Bronchial epithelial cell (primary cell): ENCODE data around the gene SH2D3A. TPM values are rescaled to one million over a fixed set of nuclear protein-coding genes. Genes with fewer than 3 reads are reported as not detected.

Experiments
- DNase-seq: peaks from one replicate; pipeline ENCODE4 v3.0.0-alpha.2; 2010; ENCODE audit warnings: low read depth
- FAIRE-seq: peaks from 2 replicates; lab custom pipeline; 2011; peaks lifted over from hg19 to GRCh38; lab: Jason Lieb, UNC
- H3K27me3 ChIP-seq: 2 replicates; pipeline ENCODE4 v1.5.1; 2011; ENCODE audit warnings: low read length; ENCODE audit not compliant: control insufficient read depth, insufficient read depth
- H3K36me3 ChIP-seq: 2 replicates; pipeline ENCODE4 v1.5.1; 2011; ENCODE audit warnings: low read length; ENCODE audit not compliant: control insufficient read depth, insufficient read depth
- H3K4me3 ChIP-seq: 2 replicates; pipeline ENCODE4 v1.5.1; 2011; ENCODE audit warnings: mild to moderate bottlenecking, low read depth, low read length, control low read depth
- CTCF ChIP-seq: IDR thresholded peaks from 2 replicates; pipeline ENCODE4 v1.5.1; 2011; ENCODE audit warnings: mild to moderate bottlenecking, moderate library complexity, low read length, control low read depth, inconsistent platforms; ENCODE audit not compliant: insufficient read depth, severe bottlenecking
- total RNA-seq: library from RNA; depleted of rRNA; stranded (reverse); fragments of >200 nt; gene quantifications from 2 replicates; pipeline ENCODE4 v1.2.1, GENCODE V29; 2014

Gene SH2D3A
- total RNA-seq, 1 donor from 2014 or later = 88.5 TPM

DNA sequence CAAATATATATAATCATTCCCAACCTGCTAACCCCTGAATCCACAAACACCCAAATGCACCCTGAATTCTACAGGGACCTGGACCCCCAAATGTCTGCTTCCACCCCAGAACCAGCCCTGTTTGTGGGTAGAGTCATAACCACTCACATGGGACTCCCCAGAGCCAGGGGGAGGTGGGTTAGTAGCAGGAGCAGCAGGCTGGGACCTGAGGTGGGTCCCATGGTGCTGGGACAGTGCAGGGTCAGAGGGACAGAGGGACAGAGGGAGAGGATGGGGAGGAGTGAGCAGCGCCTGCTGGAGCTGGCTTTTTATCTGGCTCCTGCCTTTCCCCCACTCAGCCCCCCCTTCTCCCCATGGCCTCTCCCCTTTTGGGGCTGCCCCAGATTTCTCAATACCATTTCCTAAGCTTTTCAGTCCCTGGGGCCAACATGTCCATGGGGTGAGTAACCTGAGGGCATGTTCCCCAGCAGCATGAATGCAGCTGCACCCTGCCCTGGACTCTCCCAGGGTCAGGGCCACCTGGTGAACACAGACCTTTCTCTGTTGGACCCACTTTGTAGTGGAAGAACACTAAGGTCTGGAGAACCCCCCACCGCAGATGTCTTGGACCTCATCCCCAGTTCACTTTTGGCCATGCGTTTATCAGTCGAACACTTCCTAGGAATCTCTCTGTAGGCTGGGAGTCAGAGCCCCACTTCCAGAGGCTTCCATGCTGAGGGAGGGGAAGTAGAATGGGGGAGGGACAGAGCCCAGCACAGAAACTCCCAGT lies 46.7 kb downstream of the SH2D3A start, which contains the start of gene C3:
Gene C3 (minus strand): TSS at position 282 of the 769 bp plus-strand sequence. CDS start 61 bp downstream, at position 221.
- DNase-seq (peak; percentile 68), FAIRE-seq (no peak)
- Histone ChIP-seq H3K36me3 (no peaks in the 10 kb centered on the region), H3K27me3 (no peaks in the 10 kb centered on the region), H3K4me3 (no peak within 1 kb of the TSS)
- no peak for TF ChIP-seq CTCF

DNA sequence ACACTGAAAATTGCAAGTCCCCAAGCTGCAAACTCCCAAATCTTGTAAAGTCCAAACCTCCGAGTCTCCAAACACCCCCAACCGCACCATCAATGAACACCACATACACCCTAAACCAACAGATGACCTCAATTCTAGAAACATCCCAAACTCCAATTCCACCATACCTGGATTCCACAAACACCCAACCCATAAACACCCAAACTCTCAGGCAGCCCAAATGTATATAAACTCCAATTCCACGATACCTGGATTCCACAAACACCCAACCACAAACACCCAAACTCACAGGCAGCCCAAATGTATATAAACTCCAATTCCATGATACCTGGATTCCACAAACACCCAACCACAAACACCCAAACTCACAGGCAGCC lies 47.3 kb downstream of the SH2D3A start:
- Histone ChIP-seq H3K36me3 (no peaks in the 10 kb centered on the region), H3K27me3 (no peaks in the 10 kb centered on the region), H3K4me3 (no peak overlapping the region)
- no peak for TF ChIP-seq CTCF
- DNase-seq (no peak), FAIRE-seq (no peak)

- Histone ChIP-seq H3K27me3 (no peaks in the 10 kb centered on the region), H3K36me3 (no peaks in the 10 kb centered on the region), H3K4me3 (no peak overlapping the region)
- no peak for DNase-seq
- TF ChIP-seq CTCF = no peak
- FAIRE-seq = no peak
Observed at GRCh38 chr19:6719540-6719861, 47.7 kb downstream of the SH2D3A start.

- DNase-seq (no peak), FAIRE-seq (no peak)
- TF ChIP-seq CTCF = no peak
- no peak overlapping the region for H3K4me3 ChIP-seq
- no peaks in the 10 kb centered on the region for H3K27me3 ChIP-seq
- no peaks in the 10 kb centered on the region for H3K36me3 ChIP-seq
Observed at GRCh38 chr19:6718741-6719539, 48.3 kb downstream of the SH2D3A start.

- no peak for DNase-seq
- H3K36me3 ChIP-seq = no peaks in the 10 kb centered on the region
- no peak for FAIRE-seq
- H3K4me3 ChIP-seq = no peak overlapping the region
- no peak for TF ChIP-seq CTCF
- H3K27me3 ChIP-seq = no peaks in the 10 kb centered on the region
Observed at GRCh38 chr19:6718111-6718740, 49.0 kb downstream of the SH2D3A start.
